Fibroblast of pulmonary artery (primary cell): ENCODE measurements around the gene SUFU.

Experiments
- DNase-seq: peaks from one replicate; pipeline ENCODE4 v3.0.0-alpha.2; 2010; ENCODE audit warnings: low read depth
- H3K4me3 ChIP-seq: replicated peaks from 2 replicates; pipeline ENCODE4 v1.5.1; 2011; ENCODE audit warnings: low read depth, mild to moderate bottlenecking, control low read depth, low read length, moderate library complexity
- TF ChIP-seq, protein P1 (sequence below): IDR thresholded peaks from 2 replicates; pipeline ENCODE4 v1.5.1; 2011; ENCODE audit warnings: mild to moderate bottlenecking, control low read depth, low read length, inconsistent platforms; ENCODE audit errors: missing control alignments

Gene SUFU

DNA sequence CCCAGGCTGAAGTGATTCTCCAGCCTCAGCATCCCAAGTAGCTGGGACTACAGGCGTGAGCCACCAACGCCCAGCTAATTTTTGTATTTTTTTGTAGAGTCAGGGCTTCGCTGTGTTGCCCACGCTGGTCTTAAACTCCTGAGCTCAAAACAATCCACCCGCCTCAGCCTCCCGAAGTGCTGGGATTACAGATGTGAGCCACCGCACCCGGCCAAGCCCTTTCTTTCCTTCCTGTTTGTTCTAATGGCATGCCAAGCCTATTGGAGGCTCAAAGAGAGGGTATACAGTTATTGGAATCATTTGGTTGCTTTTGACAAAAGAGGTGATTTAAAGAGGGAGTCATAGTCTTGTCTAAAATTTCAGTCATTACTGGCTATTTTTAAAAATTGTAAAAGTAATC, 94.5 kb downstream of the SUFU start:
- TF ChIP-seq, protein P1, sequence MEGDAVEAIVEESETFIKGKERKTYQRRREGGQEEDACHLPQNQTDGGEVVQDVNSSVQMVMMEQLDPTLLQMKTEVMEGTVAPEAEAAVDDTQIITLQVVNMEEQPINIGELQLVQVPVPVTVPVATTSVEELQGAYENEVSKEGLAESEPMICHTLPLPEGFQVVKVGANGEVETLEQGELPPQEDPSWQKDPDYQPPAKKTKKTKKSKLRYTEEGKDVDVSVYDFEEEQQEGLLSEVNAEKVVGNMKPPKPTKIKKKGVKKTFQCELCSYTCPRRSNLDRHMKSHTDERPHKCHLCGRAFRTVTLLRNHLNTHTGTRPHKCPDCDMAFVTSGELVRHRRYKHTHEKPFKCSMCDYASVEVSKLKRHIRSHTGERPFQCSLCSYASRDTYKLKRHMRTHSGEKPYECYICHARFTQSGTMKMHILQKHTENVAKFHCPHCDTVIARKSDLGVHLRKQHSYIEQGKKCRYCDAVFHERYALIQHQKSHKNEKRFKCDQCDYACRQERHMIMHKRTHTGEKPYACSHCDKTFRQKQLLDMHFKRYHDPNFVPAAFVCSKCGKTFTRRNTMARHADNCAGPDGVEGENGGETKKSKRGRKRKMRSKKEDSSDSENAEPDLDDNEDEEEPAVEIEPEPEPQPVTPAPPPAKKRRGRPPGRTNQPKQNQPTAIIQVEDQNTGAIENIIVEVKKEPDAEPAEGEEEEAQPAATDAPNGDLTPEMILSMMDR, result no peak
- no peak for DNase-seq
- no peak overlapping the region for H3K4me3 ChIP-seq

DNA sequence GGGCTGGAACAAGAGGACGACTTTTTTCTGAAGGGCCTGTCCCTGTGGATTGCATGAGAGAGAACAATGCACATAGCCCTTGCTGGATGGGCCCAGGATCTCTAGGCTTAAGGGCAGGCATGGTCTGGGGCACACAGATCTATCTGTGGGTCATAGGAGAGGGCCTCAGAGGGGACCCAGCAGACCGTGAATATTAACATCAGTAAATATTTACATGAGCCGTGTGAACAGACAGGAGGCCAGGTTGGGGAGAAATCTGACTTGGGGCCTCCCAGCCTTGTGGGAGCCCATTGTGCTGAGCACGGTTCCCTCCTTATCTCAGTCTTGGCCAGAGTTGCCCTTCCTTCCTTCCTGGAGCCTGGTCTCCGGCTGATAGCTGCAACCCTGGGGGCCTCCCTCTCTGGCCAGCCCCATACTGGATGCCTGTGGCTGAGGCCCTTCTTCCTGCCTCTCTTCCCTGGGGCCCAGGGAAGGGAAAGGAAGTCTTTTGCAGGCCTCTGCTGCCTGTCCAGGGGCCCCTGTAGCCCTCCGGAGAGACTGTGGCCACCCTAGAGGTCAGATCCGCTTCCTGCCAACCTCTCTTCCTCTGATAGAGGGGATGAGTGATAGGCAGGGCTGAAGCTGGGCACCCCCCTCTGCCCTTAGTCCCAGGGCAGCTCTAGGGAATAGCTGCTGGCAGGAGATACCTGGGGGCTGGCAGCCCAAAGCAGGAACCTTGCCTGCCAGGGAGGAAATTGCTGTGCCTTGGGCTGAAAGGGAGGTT, 96.0 kb downstream of the SUFU start:
- peak; percentile 82 for DNase-seq
- TF ChIP-seq, protein P1, result no peak
- no peak overlapping the region for H3K4me3 ChIP-seq

DNA sequence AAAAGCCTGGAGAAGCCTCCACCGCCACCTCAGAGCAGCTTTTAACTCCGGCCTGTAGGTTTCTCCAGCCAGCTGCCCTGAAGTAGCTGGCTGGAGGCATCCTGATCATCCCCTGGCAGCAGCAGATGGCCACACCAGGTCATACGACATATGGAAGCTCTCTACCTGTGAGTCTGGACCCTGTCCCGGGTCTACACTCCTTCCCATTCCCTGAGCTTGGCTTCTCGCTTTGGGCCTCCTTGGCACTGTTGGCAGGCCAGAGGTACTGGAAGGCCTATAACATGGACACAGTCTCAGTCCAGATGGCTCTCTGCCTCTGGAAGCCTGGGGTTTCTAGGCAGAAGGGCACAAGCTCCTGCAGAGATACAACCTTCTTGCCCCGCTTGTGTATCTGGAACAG, 97.0 kb downstream of the SUFU start:
- no peak overlapping the region for H3K4me3 ChIP-seq
- TF ChIP-seq, protein P1, result no peak
- no peak for DNase-seq

DNA sequence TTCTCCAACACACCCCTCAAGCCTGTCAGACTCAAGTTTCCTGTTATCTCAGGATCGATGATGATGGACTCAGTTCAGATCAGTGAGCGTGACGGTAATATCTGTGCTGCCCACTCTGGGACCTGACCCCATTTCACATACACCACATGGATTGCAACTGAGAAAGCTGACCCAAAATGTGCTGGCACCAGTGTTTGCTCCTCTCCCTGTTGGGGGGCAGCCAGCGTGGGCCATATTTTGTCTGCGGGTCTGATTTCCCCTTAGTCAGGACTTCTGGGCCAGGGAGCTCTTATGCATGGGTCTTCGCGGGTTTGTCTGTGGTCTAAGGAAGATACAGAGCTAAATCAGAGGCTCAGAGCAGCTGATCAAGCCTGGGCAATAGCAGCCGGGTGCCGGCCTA, 97.9 kb downstream of the SUFU start:
- no peak overlapping the region for H3K4me3 ChIP-seq
- no peak for DNase-seq
- TF ChIP-seq, protein P1, result no peak

DNA sequence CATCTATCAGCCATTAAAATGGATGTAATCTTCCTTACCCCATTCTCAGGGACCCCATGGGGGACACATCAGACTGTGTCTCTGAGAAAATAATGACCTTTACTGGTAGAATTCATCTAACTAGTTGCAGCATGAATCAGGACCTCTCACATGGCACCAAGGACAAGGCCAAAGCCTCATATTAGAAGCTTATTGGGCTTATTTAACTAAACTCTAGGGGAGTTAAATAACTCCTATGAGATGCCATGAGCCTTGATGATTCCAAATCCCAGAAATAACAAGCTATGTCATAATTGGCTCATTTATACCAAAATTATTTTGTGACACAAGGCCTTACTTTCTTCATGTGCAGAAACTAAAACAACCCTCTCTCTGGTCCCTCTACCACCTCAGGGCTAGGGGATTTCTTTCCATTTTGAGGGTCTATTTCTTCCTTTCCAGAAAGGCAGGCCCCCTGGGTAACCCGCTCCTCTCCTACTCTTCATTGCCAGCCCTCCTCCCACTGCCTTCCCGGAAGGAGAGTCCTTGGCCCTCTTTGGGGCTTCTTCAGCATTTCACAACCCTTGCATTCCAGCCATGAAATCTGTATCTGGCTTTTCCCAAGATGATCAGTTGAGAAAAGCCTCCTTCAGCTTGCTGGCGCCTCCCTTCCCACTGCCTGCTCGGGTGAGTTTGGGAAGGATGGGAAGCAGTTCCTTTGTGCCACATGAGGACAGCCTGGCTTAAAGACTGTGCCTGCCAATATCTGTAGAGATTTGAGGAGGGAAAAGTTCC, 98.7 kb downstream of the SUFU start:
- TF ChIP-seq, protein P1, result no peak
- DNase-seq, result peak; percentile 81

DNA sequence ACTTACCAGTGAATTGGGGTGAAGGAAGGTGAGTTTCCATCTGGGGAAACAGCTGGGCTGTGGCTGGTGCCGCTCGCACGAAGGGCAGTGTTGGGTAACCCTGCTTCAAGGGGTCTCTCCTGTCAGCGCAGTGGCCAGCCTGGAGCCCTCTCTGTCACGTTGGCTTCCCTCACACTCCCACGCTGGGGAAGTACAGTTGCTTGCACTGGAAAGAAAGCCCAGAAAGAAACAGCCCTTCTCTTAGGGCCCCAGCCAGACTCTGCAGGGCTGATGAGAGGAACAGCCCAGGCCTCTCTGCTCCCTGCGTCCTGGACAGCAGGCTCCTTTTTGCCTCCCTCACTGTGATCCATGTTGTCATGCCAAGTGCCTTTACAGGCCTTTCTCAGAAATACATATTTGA, 100.2 kb downstream of the SUFU start:
- TF ChIP-seq, protein P1, result no peak
- peak; percentile 69 for DNase-seq
- no peak overlapping the region for H3K4me3 ChIP-seq

More for the DNA sequence above, 98.7 kb downstream of the SUFU start:
- no peak overlapping the region for H3K4me3 ChIP-seq
